SK-N-SH (cell line): ENCODE measurements around the gene SASH1.

Experiments used
- CTCF ChIP-seq: fragments of 200-600 bp; sonication (generic); IDR thresholded peaks from 2 replicates; pipeline ENCODE4 v1.6.1; 2017; ENCODE audit warnings: antibody characterized with exemption, mild to moderate bottlenecking, moderate library complexity
- EZH2phosphoT487 ChIP-seq: fragments of 200-600 bp; sonication (generic); IDR thresholded peaks from 2 replicates; pipeline ENCODE4 v1.6.1; 2017; ENCODE audit warnings: low read depth, mixed run types, mild to moderate bottlenecking, antibody characterized with exemption, moderate library complexity, borderline replicate concordance
- MAX ChIP-seq: IDR thresholded peaks from 2 replicates; pipeline ENCODE4 v1.4.0; 2012; ENCODE audit warnings: low read depth
- MXI1 ChIP-seq: IDR thresholded peaks from 2 replicates; pipeline ENCODE4 v1.6.1; 2012; ENCODE audit warnings: mild to moderate bottlenecking, low read depth, low read length, improper control_type of control experiment
- NFIC ChIP-seq: IDR thresholded peaks from 2 replicates; pipeline ENCODE4 v1.4.0; 2012; ENCODE audit warnings: borderline replicate concordance
- POLR2AphosphoS5 ChIP-seq: IDR thresholded peaks from 2 replicates; pipeline ENCODE4 v1.6.1; 2012; ENCODE audit warnings: low read depth, low read length
- RAD21 ChIP-seq: IDR thresholded peaks from 2 replicates; pipeline ENCODE4 v1.6.1; 2012; ENCODE audit warnings: mild to moderate bottlenecking, low read length

- TF ChIP-seq EZH2phosphoT487 (no peak), CTCF (no peak), NFIC (no peak), MAX (no peak), RAD21 (no peak), MXI1 (no peak), POLR2AphosphoS5 (no peak)
Measured at GRCh38 chr6:148573922-148574321, 231.3 kb downstream of the SASH1 start.
